ENCODE results near the gene WFDC5. TPM values are rescaled to one million over a fixed set of nuclear protein-coding genes. Genes with fewer than 3 reads are reported as not detected.
"Not testable (repeated sequence)": the region's sequence is repeated elsewhere in the genome, so short reads cannot be mapped to it uniquely, and the experiment has no call there.

WFDC5 gene
- total RNA-seq, 4 donors from 2014 or later: not detected

- Histone ChIP-seq H3K27ac (no peak overlapping the region), H3K4me3 (no peak overlapping the region), H3K27me3 (no peaks in the 10 kb centered on the region), H3K9me3 (no peaks in the 10 kb centered on the region), H3K36me3 (peaks cover 0 to 6% of the 10 kb centered on the region in 2 donors), H3K4me1 (no peaks in the 10 kb centered on the region)
- TF ChIP-seq EP300 (IDR thresholded peaks at IDR 0.05): no peak
- no peak for TF ChIP-seq POLR2A (IDR thresholded peaks at IDR 0.05)
- no peak for TF ChIP-seq CTCF (IDR thresholded peaks at IDR 0.05)
- no peak for TF ChIP-seq POLR2AphosphoS5 (IDR thresholded peaks at IDR 0.05)
- no peak for ATAC-seq
- WGBS, 2 donors (ENCODE audit: low coverage in 1 of 2): 98 to 100% methylated on average over 1 to 4 of the region's 4 CpGs
These were observed 47.9 kb downstream of the WFDC5 start for GRCh38 chr20:45067087-45067486.

- TF ChIP-seq POLR2AphosphoS5 (IDR thresholded peaks at IDR 0.05) (no peak), EP300 (IDR thresholded peaks at IDR 0.05) (no peak), CTCF (IDR thresholded peaks at IDR 0.05) (no peak), POLR2A (IDR thresholded peaks at IDR 0.05) (no peak)
- H3K4me1 ChIP-seq: no peaks in the 10 kb centered on the region
- H3K27ac ChIP-seq: no peak overlapping the region
- no peak for ATAC-seq
- peaks cover 0 to 6% of the 10 kb centered on the region in 2 donors for H3K36me3 ChIP-seq
- no peak overlapping the region for H3K4me3 ChIP-seq
- 67 to 75% methylated on average over 7 of the region's 7 CpGs for WGBS, 2 donors (ENCODE audit: low coverage in 1 of 2)
- no peaks in the 10 kb centered on the region for H3K27me3 ChIP-seq
- H3K9me3 ChIP-seq: no peaks in the 10 kb centered on the region
These were observed 48.6 kb downstream of the WFDC5 start for GRCh38 chr20:45066372-45066771.

- peaks cover 0 to 6% of the 10 kb centered on the region in 2 donors for H3K36me3 ChIP-seq
These were observed 50.2 kb downstream of the WFDC5 start for GRCh38 chr20:45064812-45065211.

GRCh38 chr20:45063107-45063506 lies 51.9 kb downstream of the WFDC5 start:
- ATAC-seq, H3K9me3 ChIP-seq, H3K4me3 ChIP-seq, H3K4me1 ChIP-seq, H3K27me3 ChIP-seq, H3K36me3 ChIP-seq, H3K27ac ChIP-seq: not testable (repeated sequence)
- 86 to 90% methylated on average over 2 of the region's 2 CpGs for WGBS, 2 donors (ENCODE audit: low coverage in 1 of 2)

More at GRCh38 chr20:45064812-45065211, 50.2 kb downstream of the WFDC5 start:
- no peaks in the 10 kb centered on the region for H3K9me3 ChIP-seq
- ATAC-seq: no peak
- H3K27ac ChIP-seq: no peak overlapping the region
- H3K27me3 ChIP-seq: no peaks in the 10 kb centered on the region
- H3K4me1 ChIP-seq: no peaks in the 10 kb centered on the region
- no peak overlapping the region for H3K4me3 ChIP-seq
- no peak for TF ChIP-seq POLR2A (IDR thresholded peaks at IDR 0.05)
- no peak for TF ChIP-seq POLR2AphosphoS5 (IDR thresholded peaks at IDR 0.05)
- no peak for TF ChIP-seq CTCF (IDR thresholded peaks at IDR 0.05)
- no peak for TF ChIP-seq EP300 (IDR thresholded peaks at IDR 0.05)

GRCh38 chr20:45061244-45061643 lies 53.7 kb downstream of the WFDC5 start:
- no peaks in the 10 kb centered on the region for H3K4me1 ChIP-seq
- no peak for TF ChIP-seq POLR2A (IDR thresholded peaks at IDR 0.05)
- ATAC-seq: no peak
- WGBS, 2 donors (ENCODE audit: low coverage in 1 of 2): 60 to 68% methylated on average over 4 of the region's 4 CpGs
- H3K4me3 ChIP-seq: no peak overlapping the region
- no peaks in the 10 kb centered on the region for H3K27me3 ChIP-seq
- H3K9me3 ChIP-seq: no peaks in the 10 kb centered on the region
- no peak overlapping the region for H3K27ac ChIP-seq
- H3K36me3 ChIP-seq: peaks cover 0 to 7% of the 10 kb centered on the region in 2 donors

GRCh38 chr20:45060294-45060693 lies 54.7 kb downstream of the WFDC5 start:
- H3K4me1 ChIP-seq: no peaks in the 10 kb centered on the region
- no peak overlapping the region for H3K4me3 ChIP-seq
- H3K27me3 ChIP-seq: no peaks in the 10 kb centered on the region
- H3K36me3 ChIP-seq: peaks cover 0 to 7% of the 10 kb centered on the region in 2 donors
- no peaks in the 10 kb centered on the region for H3K9me3 ChIP-seq
- H3K27ac ChIP-seq: no peak overlapping the region
- ATAC-seq: no peak
- 66 to 83% methylated on average over 2 to 4 of the region's 4 CpGs for WGBS, 2 donors (ENCODE audit: low coverage in 1 of 2)
- TF ChIP-seq EP300 (IDR thresholded peaks at IDR 0.05) (no peak), POLR2AphosphoS5 (IDR thresholded peaks at IDR 0.05) (no peak), POLR2A (IDR thresholded peaks at IDR 0.05) (no peak), CTCF (IDR thresholded peaks at IDR 0.05) (no peak)

Other genes starting within 250 kb of the WFDC5 start
- 100 to 1,000 TPM; 127 to 143 (median 135) TPM for gene YWHAB, start 229.5 kb downstream of the WFDC5 start, total RNA-seq
- 10 to 100 TPM in 1 of 4 donors, 1 to 10 TPM in 3; 2.2 to 13.5 (median 3.2) TPM for gene PABPC1L, start 205.1 kb downstream of the WFDC5 start, total RNA-seq
- 10 to 100 TPM in 3 of 4 donors, 1 to 10 TPM in 1; 6.8 to 16.5 (median 13.8) TPM for gene TOMM34, start 154.8 kb downstream of the WFDC5 start, total RNA-seq
- gene STK4, start 148.7 kb downstream of the WFDC5 start, total RNA-seq: 10 to 100 TPM; 26.9 to 33.5 (median 28.8) TPM
- not detected for gene KCNS1, start 14.0 kb downstream of the WFDC5 start, total RNA-seq
- not detected for gene WFDC12, start 9.3 kb upstream of the WFDC5 start, total RNA-seq
- gene PI3, start 59.7 kb upstream of the WFDC5 start, total RNA-seq: 10 to 100 TPM in 1 of 4 donors, 1 to 10 TPM in 2, not detected in 1; 2.0 to 33.7 (median 4.5) TPM
- gene SEMG1, start 91.9 kb upstream of the WFDC5 start, total RNA-seq: not detected
- gene SEMG2, start 106.2 kb upstream of the WFDC5 start, total RNA-seq: not detected
- gene SLPI, start 139.4 kb upstream of the WFDC5 start, total RNA-seq: 100 to 1,000 TPM in 1 of 4 donors, 10 to 100 TPM in 3; 26.1 to 251 (median 56.5) TPM
- not detected for gene RBPJL, start 191.7 kb upstream of the WFDC5 start, total RNA-seq
- not detected for gene MATN4, start 193.1 kb upstream of the WFDC5 start, total RNA-seq
- gene SDC4, start 233.2 kb upstream of the WFDC5 start, total RNA-seq: 100 to 1,000 TPM in 1 of 4 donors, 10 to 100 TPM in 3; 75.1 to 182 (median 84.2) TPM
- 10 to 100 TPM; 29.3 to 55.3 (median 34.7) TPM for gene SYS1, start 248.0 kb upstream of the WFDC5 start, total RNA-seq

All from gastroesophageal sphincter (tissue), 4 donors.